HL-60 (cell line): ENCODE measurements around the gene SAMSN1.

Experiments used
- DNase-seq, 2 experiments: peaks; one replicate each; pipeline ENCODE4 v3.0.0-alpha.2; 2010 to 2020; ENCODE audit warnings: low read depth in 1 of 2, low spot score in 1 of 2
- H3K27ac ChIP-seq: fragments of 250-450 bp; sonication (Bioruptor Pico); replicated peaks from 2 replicates; pipeline ENCODE4 v1.5.1; 2020; ENCODE audit warnings: mild to moderate bottlenecking, moderate library complexity
- H3K27me3 ChIP-seq: fragments of 250-450 bp; sonication (Bioruptor Pico); 2 replicates; pipeline ENCODE4 v1.5.1; 2021; ENCODE audit warnings: mild to moderate bottlenecking, moderate library complexity; ENCODE audit not compliant: insufficient read depth, poor library complexity, severe bottlenecking
- H3K4me3 ChIP-seq: replicated peaks from 2 replicates; pipeline ENCODE4 v1.5.1; 2011; ENCODE audit warnings: mild to moderate bottlenecking, control low read depth, low read length; ENCODE audit not compliant: insufficient read depth
- GABPA ChIP-seq: IDR thresholded peaks from 2 replicates; pipeline ENCODE4 v1.6.1; 2012; ENCODE audit warnings: low read depth
- POLR2AphosphoS5 ChIP-seq: IDR thresholded peaks from 2 replicates; pipeline ENCODE4 v1.6.1; 2012; ENCODE audit warnings: low read depth
- SPI1 ChIP-seq: IDR thresholded peaks from 2 replicates; pipeline ENCODE4 v1.6.1; 2012; ENCODE audit warnings: low read depth, mild to moderate bottlenecking, borderline replicate concordance
- TF ChIP-seq, protein P1 (sequence below): IDR thresholded peaks from one replicate; pipeline ENCODE4 v1.5.1; 2011; ENCODE audit warnings: low read length, control low read depth, inconsistent platforms; ENCODE audit not compliant: insufficient read depth
- TF ChIP-seq, protein P2 (sequence below): IDR thresholded peaks from 2 replicates; pipeline ENCODE4 v1.6.1; 2012; ENCODE audit warnings: low read depth; ENCODE audit not compliant: insufficient replicate concordance

The SAMSN1 gene

DNA sequence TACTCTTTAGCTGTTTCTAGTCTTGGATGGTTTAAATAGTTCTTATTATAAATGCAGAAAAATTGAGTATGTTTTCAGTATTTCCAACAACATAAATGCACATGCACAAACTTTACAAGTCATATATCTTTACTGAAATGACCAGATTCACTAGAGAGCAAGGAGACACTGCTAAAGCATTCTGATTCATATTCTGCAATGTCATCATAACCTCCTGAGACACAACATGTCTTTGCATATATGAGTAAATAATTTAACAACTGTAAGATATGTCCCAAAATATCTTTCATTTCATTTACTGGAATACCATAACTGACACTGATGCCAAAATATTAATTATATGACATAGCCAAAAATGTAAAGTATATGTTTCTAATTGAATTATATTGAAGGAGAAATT is 16.8 kb upstream of the SAMSN1 start:
- Histone ChIP-seq H3K4me3 (no peak overlapping the region), H3K27ac (no peak overlapping the region), H3K27me3 (no peaks in the 10 kb centered on the region)
- TF ChIP-seq POLR2AphosphoS5, result no peak
- no peak for TF ChIP-seq SPI1
- TF ChIP-seq, protein P1, sequence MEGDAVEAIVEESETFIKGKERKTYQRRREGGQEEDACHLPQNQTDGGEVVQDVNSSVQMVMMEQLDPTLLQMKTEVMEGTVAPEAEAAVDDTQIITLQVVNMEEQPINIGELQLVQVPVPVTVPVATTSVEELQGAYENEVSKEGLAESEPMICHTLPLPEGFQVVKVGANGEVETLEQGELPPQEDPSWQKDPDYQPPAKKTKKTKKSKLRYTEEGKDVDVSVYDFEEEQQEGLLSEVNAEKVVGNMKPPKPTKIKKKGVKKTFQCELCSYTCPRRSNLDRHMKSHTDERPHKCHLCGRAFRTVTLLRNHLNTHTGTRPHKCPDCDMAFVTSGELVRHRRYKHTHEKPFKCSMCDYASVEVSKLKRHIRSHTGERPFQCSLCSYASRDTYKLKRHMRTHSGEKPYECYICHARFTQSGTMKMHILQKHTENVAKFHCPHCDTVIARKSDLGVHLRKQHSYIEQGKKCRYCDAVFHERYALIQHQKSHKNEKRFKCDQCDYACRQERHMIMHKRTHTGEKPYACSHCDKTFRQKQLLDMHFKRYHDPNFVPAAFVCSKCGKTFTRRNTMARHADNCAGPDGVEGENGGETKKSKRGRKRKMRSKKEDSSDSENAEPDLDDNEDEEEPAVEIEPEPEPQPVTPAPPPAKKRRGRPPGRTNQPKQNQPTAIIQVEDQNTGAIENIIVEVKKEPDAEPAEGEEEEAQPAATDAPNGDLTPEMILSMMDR, result no peak
- TF ChIP-seq GABPA, result no peak
- TF ChIP-seq, protein P2, sequence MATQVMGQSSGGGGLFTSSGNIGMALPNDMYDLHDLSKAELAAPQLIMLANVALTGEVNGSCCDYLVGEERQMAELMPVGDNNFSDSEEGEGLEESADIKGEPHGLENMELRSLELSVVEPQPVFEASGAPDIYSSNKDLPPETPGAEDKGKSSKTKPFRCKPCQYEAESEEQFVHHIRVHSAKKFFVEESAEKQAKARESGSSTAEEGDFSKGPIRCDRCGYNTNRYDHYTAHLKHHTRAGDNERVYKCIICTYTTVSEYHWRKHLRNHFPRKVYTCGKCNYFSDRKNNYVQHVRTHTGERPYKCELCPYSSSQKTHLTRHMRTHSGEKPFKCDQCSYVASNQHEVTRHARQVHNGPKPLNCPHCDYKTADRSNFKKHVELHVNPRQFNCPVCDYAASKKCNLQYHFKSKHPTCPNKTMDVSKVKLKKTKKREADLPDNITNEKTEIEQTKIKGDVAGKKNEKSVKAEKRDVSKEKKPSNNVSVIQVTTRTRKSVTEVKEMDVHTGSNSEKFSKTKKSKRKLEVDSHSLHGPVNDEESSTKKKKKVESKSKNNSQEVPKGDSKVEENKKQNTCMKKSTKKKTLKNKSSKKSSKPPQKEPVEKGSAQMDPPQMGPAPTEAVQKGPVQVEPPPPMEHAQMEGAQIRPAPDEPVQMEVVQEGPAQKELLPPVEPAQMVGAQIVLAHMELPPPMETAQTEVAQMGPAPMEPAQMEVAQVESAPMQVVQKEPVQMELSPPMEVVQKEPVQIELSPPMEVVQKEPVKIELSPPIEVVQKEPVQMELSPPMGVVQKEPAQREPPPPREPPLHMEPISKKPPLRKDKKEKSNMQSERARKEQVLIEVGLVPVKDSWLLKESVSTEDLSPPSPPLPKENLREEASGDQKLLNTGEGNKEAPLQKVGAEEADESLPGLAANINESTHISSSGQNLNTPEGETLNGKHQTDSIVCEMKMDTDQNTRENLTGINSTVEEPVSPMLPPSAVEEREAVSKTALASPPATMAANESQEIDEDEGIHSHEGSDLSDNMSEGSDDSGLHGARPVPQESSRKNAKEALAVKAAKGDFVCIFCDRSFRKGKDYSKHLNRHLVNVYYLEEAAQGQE, result no peak
- DNase-seq, result no peak

DNA sequence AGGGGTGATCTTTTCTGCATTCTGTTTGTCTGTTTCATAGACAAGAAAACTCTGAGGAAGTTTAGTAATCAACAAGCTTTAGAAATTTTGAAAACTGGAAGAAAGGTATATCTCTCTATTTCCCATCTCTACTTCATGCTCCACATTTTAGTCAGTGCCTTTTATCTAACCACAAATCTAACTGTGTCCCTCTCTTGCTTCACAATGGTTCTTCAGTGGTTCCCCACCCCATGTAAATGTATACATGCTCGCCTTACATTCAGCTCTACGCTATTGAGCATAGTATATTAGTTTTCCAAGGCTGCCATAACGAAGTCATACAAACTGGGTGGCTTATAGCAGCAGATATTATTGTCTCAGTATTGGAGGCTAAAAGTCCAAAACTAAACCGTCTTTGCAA is 14.4 kb upstream of the SAMSN1 start:
- DNase-seq, result peak in 1 of 2 experiments; percentile 12
- H3K27ac ChIP-seq, result peak overlapping the region; percentile 36
- H3K4me3 ChIP-seq, result no peak overlapping the region
- no peaks in the 10 kb centered on the region for H3K27me3 ChIP-seq
- TF ChIP-seq, protein P2, result no peak
- TF ChIP-seq, protein P1, result no peak
- TF ChIP-seq SPI1, result no peak
- no peak for TF ChIP-seq GABPA

DNA sequence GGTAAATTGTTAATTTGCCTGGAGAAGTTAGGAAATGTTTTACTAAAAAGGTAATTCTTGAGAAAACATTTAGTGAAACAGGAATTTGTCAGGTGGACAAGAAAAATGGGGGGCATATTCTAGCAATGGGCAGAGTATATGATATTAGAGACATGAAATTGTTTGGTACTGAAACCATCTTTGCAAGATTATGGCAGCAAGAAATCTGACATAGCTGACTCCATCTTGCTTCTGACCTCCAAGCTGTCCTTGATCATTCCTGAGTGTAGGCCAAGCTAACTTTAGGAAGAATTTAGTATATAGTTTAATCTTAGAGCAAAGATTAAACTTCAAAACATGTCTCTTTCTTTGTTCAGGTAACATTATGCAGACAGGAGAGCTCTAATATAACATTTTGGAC is 14.0 kb upstream of the SAMSN1 start:
- Histone ChIP-seq H3K27ac (peak overlapping the region; percentile 36), H3K4me3 (no peak overlapping the region), H3K27me3 (no peaks in the 10 kb centered on the region)
- TF ChIP-seq, protein P2, result no peak
- TF ChIP-seq POLR2AphosphoS5 (no peak), GABPA (no peak), SPI1 (no peak)
- TF ChIP-seq, protein P1, result no peak
- DNase-seq, result no peak
